ENCODE results near the gene SPOCK1.

GRCh38 chr5:137340881-137341280 is 158.2 kb downstream of the SPOCK1 start:
- TF ChIP-seq EZH2 (IDR thresholded peaks at IDR 0.05; ENCODE audit: borderline replicate concordance, low read depth, low read length, severe bottlenecking), result no peak
- TF ChIP-seq CTCF (IDR thresholded peaks at IDR 0.05; ENCODE audit: borderline replicate concordance, extremely low read depth, low read length, poor library complexity, severe bottlenecking), result no peak
